NCI-H1105 treated with DMSO at 0.1 percent for 48 hours (cell line): Measurements from ENCODE around the gene CENPVL2.
"Not testable (repeated sequence)": the region's sequence is repeated elsewhere in the genome, so short reads cannot be mapped to it uniquely, and the experiment has no call there.

Source experiments
- DNase-seq: peaks from one replicate; lab custom pipeline; 2025; lab: John Stamatoyannopoulos, UW

The CENPVL2 gene

GRCh38 chrX:51682720-51683062 lies at the start of gene CENPVL2:
CENPVL2 (minus strand) TSS chrX:51682831; CDS start chrX:51682831, 0 bp downstream.
- not testable (repeated sequence) for DNase-seq

- no peak for DNase-seq
Measured at GRCh38 chrX:51728202-51728601, 45.6 kb upstream of the CENPVL2 start.

GRCh38 chrX:51712943-51713647 lies 30.5 kb upstream of the CENPVL2 start:
- not testable (repeated sequence) for DNase-seq

- DNase-seq = not testable (repeated sequence)
Measured at GRCh38 chrX:51710277-51711164, 27.9 kb upstream of the CENPVL2 start, which contains the start of gene CENPVL1. CENPVL1 (plus strand) TSS chrX:51710512; CDS start chrX:51710512, 0 bp downstream.

DNA sequence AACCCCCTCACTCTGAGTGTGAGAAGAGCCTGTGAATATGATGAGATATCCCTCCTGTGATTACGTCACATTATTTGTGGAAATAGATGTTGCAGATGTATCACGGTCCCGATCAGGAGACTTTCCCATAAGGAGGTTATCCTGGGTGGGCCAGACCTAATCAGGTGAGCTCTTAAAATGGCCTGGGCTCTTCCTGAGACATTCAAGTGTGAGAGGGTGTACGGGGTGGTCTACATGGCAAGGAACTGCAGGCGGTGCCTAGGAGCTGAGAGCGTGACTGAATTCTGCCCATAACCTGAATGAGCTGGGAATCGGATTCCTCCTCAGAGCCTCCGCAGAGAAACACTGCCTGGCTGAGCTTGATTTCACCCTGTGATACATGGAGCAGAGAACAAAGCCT lies 14.8 kb upstream of the CENPVL2 start:
- no peak for DNase-seq

GRCh38 chrX:51694254-51694653 lies 11.6 kb upstream of the CENPVL2 start:
- no peak for DNase-seq

- not testable (repeated sequence) for DNase-seq
Measured at GRCh38 chrX:51681808-51682719, 567 bp downstream of the CENPVL2 start.

- not testable (repeated sequence) for DNase-seq
Measured at GRCh38 chrX:51679689-51680433, 2.8 kb downstream of the CENPVL2 start.

- no peak for DNase-seq
Measured at GRCh38 chrX:51665981-51666380, 16.6 kb downstream of the CENPVL2 start.

DNA sequence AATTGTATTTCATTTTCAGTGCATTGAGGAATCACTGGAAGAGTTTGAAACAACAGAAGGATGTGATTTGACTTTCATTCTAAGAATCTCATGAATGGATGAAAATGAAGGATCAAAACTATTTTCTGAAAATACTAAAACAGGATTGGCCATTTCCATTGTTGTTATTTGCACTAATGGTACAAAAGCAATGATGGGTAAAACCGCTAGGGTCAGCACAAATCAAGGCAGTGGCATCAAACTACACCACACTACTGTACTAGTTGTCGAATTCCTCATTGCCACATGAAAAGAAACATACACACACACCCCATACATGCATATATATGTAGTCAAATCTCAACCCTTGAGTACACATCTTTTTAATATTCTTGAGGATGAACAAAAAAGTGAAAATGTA lies 39.3 kb downstream of the CENPVL2 start:
- no peak for DNase-seq

DNA sequence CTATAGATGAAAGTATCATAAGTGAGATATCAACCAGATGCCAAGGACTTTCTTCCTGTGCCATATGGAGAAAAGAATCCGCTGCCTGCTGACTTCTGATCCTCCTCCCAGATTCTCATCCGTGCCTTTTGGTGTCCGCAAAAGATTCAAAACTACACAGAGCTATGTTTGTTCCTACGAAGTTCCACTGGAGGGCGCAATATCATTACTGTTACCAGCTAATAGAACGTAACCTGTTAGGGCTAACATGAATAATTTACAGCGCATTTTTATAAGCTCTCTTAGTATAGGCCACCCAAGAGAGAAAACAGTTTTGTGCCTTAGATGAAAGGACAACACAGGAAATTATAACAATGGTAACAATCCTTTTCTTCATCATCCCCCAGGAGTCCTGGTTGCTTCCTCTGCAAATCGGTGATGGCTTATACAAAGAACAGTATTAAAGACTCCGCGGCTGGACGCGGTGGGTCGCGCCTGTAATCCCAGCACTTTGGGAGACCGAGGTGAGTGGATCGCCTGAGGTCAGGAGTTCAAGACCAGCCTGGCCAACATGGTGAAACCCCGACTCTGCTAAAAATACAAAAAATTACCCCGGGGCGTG lies 41.1 kb downstream of the CENPVL2 start:
- peak; percentile 58 for DNase-seq

GRCh38 chrX:51636511-51636910 lies 46.1 kb downstream of the CENPVL2 start:
- DNase-seq = not testable (repeated sequence)
